ENCODE results near the gene KCNG2. TPM values are rescaled to one million over a fixed set of nuclear protein-coding genes. Genes with fewer than 3 reads are reported as not detected.

Gene KCNG2
- total RNA-seq, 4 donors from 2014 or later, result 2.3 to 3.8 (median 3.2) TPM; not detected in 1

GRCh38 chr18:79915161-79916127, 117.7 kb downstream of the KCNG2 start:
- Histone ChIP-seq H3K36me3 (peaks cover 0 to 43% (median 0%) of the 10 kb centered on the region in 3 donors), H3K27ac (no peak overlapping the region)

GRCh38 chr18:79916128-79916494, 118.4 kb downstream of the KCNG2 start:
- no peak overlapping the region for H3K27ac ChIP-seq
- H3K36me3 ChIP-seq, result peaks cover 0 to 43% (median 0%) of the 10 kb centered on the region in 3 donors

More at GRCh38 chr18:79915161-79916127, 117.7 kb downstream of the KCNG2 start:
- Histone ChIP-seq H3K9me3 (no peaks in the 10 kb centered on the region), H3K4me1 (no peaks in the 10 kb centered on the region), H3K27me3 (no peaks in the 10 kb centered on the region), H3K4me3 (no peak overlapping the region)
- TF ChIP-seq POLR2A (IDR thresholded peaks at IDR 0.05) (no peak), CTCF (IDR thresholded peaks at IDR 0.05) (no peak)
- DNase-seq, result peak in 1 of 3 donors; percentile 46

GRCh38 chr18:79916546-79917168, 118.9 kb downstream of the KCNG2 start:
- DNase-seq, result peak in 1 of 3 donors; percentile 38
- no peak overlapping the region for H3K27ac ChIP-seq
- TF ChIP-seq POLR2A (IDR thresholded peaks at IDR 0.05), result no peak

More at GRCh38 chr18:79916128-79916494, 118.4 kb downstream of the KCNG2 start:
- H3K4me3 ChIP-seq, result no peak overlapping the region
- DNase-seq, result no peak
- no peaks in the 10 kb centered on the region for H3K4me1 ChIP-seq
- TF ChIP-seq POLR2A (IDR thresholded peaks at IDR 0.05), result no peak
- TF ChIP-seq CTCF (IDR thresholded peaks at IDR 0.05), result no peak
- H3K9me3 ChIP-seq, result no peaks in the 10 kb centered on the region
- H3K27me3 ChIP-seq, result no peaks in the 10 kb centered on the region

GRCh38 chr18:79917169-79917852, 119.6 kb downstream of the KCNG2 start:
- Histone ChIP-seq H3K9me3 (no peaks in the 10 kb centered on the region), H3K36me3 (peaks cover 0 to 49% (median 0%) of the 10 kb centered on the region in 3 donors), H3K4me1 (no peaks in the 10 kb centered on the region), H3K27ac (no peak overlapping the region), H3K27me3 (no peaks in the 10 kb centered on the region), H3K4me3 (no peak overlapping the region)
- peak in 1 of 3 donors; percentile 32 for DNase-seq
- no peak for TF ChIP-seq POLR2A (IDR thresholded peaks at IDR 0.05)

More at GRCh38 chr18:79916546-79917168, 118.9 kb downstream of the KCNG2 start:
- Histone ChIP-seq H3K4me1 (no peaks in the 10 kb centered on the region), H3K27me3 (no peaks in the 10 kb centered on the region), H3K36me3 (peaks cover 0 to 43% (median 0%) of the 10 kb centered on the region in 3 donors), H3K9me3 (no peaks in the 10 kb centered on the region), H3K4me3 (no peak overlapping the region)

GRCh38 chr18:79917853-79918614, 120.3 kb downstream of the KCNG2 start:
- no peaks in the 10 kb centered on the region for H3K9me3 ChIP-seq
- H3K36me3 ChIP-seq, result peaks cover 0 to 52% (median 0%) of the 10 kb centered on the region in 3 donors
- DNase-seq, result peak in 1 of 3 donors; percentile 37
- H3K27ac ChIP-seq, result no peak overlapping the region
- H3K4me3 ChIP-seq, result no peak overlapping the region
- no peaks in the 10 kb centered on the region for H3K27me3 ChIP-seq
- TF ChIP-seq CTCF (IDR thresholded peaks at IDR 0.05), result no peak
- no peaks in the 10 kb centered on the region for H3K4me1 ChIP-seq

- DNase-seq, result peak in 1 of 3 donors; percentile 33
- TF ChIP-seq CTCF (IDR thresholded peaks at IDR 0.05), result no peak
- no peak for TF ChIP-seq POLR2A (IDR thresholded peaks at IDR 0.05)
- Histone ChIP-seq H3K27ac (no peak overlapping the region), H3K4me3 (no peak overlapping the region), H3K36me3 (peaks cover 0 to 52% (median 0%) of the 10 kb centered on the region in 3 donors), H3K4me1 (no peaks in the 10 kb centered on the region), H3K9me3 (no peaks in the 10 kb centered on the region), H3K27me3 (no peaks in the 10 kb centered on the region)
Measured at GRCh38 chr18:79918615-79919011, 120.9 kb downstream of the KCNG2 start.
